HG02798 (cell line): Measurements from ENCODE around the gene RNF144A.
"Not testable (repeated sequence)": the region's sequence is repeated elsewhere in the genome, so short reads cannot be mapped to it uniquely, and the experiment has no call there.

Experiments
- ATAC-seq: cut with Tn5 transposase; IDR thresholded peaks from one replicate; pipeline ENCODE4 v1.9.1; 2021; ENCODE audit warnings: mild to moderate bottlenecking; ENCODE audit not compliant: unreplicated experiment, poor library complexity

RNF144A gene

DNA sequence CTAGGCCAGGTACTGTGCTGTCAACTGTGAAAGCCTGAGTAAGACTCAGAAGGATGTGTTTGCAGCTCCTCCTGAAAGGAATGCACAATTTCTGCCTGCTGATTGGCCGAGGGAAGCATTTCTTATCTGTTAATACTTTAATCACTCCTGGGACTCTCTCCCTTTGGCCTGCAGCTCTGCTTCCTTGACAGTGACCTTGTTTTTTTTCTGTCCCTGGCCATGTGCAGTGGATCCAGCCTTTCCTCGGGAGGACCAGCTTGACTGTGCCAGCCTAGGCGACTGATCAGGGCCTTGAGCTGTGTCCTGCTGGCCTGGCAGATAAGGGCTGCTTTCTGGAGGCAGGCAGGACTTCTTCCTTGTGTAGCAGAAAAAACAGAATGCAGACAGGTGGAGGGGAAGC lies 10.0 kb downstream of the RNF144A start:
- no peak for ATAC-seq

DNA sequence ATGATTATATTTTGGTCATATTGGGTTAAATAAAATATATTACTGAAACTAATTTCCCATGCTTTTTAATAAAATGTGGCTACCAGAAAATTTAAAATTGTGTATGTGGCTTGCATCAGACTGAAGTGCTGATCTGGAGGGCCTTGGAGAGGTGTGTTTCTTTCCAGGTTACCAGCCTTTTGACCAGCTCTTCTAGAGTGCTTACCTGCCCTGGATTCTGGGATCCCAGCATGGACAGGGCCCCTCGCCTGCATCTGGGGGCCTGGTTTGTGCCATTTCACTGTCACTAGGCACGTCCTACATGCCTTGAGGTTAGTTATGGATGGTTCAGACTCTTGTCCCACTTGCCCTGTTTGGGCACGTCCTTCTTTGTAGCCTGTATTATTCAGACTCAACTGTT lies 10.5 kb downstream of the RNF144A start:
- ATAC-seq: no peak

DNA sequence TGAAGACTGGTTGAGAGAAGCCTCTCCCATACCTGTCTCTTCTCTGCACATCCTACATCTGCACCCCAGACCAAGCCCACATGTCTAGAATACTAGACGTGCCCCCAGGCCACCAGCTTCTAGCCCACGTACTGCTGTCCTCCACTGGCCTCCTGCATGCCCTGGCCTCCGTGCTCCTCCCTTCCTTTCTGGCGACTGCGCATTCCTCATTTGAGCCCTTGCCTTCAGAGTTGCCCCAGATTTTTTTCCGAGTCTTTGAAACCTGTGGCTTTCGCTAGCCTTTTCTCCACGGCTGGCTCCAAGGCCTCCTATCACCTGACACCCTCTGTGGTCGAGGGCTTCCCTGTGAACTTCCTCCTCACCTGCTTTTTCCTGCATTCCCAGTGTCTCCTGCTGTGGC lies 11.2 kb downstream of the RNF144A start:
- no peak for ATAC-seq

DNA sequence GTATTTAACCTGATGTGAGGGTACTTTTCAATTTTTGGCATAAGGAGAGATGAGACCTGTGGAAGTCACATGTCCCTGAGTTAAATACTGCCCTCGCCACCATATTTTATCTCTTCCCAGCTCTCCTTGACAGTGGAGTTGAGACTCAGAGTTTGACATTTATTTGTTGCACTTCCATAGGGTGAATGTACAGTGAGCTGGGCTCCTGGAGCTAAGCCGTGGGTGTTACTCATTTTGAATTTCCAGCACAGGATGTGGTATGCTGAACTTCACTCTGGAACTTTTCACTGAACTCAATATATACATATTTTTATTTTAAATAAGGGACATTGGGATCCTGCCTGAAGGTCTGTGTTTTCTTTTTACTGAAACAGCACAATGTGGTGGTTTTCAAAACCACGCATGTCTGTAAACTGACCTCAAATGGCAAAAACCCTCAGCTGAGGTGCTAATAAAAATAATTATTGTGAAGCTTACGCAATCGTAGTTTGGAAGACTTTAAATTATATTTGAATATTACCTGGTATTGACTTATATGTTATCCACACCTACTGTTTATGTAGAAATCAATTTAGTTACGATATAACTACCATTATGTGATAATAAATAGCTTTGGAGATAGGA lies 12.1 kb downstream of the RNF144A start:
- no peak for ATAC-seq

DNA sequence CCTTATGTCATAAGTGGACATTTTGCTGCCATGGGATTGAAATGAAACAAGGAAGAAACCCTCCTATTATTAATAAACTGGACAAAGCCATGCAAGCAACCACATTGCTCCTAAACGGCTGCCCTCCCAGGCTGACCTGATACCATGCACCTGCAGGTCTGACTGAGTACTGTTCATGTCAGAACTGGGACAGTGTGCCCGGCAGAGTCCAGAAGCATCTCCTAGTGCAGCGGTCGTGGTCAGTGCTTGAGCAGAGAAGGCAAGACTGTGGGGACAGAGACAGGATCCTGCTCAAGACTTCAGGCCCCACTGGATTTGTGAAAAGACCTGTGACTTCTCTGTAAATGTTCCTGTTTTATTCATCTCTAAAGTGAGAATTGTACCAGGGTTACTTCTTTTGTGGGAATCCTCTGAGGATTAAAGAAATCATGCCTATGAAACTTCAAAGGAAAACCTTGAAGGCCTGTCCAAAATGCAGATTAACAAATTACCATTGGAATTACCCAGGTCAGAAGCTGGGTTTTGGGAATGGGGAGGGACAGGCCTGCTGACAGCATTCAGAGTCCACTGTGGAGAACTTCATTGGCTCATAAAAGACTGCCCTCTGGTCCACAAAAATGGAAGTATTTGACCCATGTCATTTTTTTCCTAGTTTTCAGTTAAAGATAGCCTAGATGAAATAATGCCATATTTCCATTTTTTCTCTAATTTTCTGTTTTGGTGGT lies 13.9 kb downstream of the RNF144A start:
- ATAC-seq: no peak

DNA sequence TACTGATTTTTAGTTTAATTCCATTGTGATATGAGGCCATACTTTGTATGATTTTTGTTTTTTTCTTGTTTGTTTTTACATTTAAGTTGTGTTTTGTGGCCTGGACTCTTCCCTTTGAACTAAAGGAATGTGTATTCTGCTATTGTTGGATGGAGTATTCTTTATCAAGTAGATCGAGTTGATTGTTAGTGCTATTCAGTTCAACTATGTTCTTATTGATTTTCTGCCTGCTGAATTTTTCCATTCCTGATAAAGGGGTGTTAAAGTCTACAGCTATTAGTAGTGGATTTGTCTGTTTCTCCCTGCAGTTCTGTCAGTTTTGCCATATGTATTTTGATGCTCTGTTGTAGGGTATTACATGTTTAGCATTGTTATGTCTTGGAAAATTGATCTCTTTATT lies 14.5 kb downstream of the RNF144A start:
- no peak for ATAC-seq

DNA sequence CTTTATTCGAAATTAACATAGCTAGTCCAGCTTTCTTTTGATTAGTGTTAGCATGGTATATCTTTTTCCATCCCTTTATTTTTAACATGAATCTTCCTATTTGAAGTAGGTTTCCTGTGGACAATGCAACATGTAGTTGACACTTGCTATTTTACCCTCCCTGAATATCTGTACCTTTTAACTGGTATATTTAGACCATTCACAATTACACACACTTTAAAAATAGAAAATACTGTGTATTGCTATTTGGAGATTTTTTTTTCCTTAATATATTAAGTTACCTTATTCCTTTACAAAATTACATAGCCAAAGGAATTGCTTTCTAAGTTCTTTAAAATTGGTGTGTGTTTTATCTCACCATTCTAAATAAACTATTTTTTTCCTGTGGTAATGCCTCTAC lies 15.0 kb downstream of the RNF144A start:
- no peak for ATAC-seq

DNA sequence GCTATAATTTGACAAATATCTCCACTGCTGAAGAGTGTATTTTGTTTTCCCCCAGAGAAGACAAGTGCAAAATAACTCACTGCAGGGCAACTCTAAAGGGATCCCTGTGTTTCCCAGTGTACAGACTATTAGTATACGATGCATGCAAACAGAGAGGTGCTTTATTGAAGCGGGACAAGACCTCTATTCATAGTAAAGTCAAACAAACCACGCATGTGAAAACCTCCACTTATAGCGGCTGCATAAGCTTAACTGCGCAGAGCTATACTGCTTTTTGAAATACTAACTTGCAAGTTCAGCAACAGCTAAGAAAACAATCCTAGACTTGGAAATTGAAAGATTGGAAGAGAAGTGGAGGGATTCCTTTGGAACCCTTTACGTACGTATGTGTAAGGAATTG lies 15.6 kb downstream of the RNF144A start:
- ATAC-seq: no peak

DNA sequence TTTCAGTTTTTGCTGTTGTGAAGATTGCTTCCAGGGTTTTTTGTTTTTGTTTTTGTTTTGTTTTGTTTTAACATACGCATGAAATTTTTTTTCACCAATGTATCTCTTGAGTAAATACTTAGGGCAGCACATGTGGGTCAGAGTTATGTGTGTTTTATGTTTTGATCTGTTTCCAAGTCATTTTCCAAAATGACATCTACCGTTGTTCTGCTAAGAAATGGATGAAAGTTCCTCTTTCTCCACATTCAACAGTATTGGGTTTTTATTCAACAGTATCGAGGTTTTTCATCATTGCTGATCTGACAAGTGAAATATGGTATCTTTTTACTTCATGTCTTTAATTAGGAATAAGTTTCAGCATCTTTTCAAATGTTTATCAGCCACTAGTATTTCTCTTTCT lies 16.7 kb downstream of the RNF144A start:
- ATAC-seq: no peak

DNA sequence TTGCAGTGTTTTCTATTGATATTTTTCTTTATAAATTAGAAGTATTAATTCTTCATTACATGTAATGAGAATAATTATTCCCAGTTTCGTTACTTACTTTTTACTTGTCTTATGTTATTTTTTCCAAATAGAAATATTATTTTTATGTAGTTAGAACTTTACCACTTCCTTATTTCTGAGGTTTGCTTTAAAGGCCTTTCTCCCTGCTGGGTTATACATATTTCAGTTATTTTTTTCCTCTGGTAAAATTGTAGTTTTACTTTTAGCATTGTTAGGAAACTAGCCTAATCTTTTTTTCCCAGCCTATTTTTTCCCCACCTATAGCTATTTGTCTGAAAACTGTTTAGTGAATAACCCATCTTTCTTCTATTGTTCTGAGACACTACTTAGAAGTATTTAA lies 17.1 kb downstream of the RNF144A start:
- no peak for ATAC-seq

DNA sequence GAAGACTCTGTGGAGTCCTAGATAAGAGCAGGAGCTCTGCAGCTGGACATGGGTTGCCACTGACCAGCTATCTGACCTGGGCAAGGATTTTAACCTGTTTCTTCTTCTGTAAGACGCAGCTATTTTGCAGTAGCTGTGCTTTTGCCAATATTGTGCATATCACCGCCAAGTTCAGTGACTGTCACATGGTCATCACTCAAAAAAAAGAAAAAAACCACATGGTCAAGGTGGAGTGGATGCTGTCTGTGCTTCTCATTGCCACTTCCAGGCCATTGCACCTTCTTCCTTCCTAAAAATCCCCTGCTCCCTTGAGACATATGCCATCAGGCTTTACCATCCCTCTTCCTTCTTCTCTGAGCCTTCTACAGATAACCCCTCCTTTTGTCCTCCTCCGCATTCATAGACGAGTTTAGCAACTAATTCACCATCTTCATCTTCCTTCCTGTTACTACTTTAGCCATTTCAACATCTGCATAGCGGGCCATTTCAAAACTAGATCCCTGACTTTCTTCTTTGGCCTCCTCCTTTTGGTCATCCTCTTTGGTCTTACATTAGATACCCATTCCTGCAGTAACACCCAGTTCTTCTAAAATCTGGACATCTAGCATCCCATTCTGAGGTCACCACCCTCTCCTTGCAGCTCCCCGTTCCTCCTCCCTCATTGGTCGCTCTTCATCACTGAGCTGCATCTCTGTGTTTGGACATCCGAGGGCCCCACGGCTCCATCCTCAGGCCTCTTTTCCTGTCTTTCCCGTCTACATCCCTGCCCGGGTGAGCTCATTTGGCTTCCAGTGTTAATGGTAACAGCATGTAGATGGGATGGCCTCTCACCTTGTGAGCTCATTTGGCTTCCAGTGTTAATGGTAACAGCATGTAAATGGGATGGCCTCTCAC lies 17.8 kb downstream of the RNF144A start:
- ATAC-seq: no peak

DNA sequence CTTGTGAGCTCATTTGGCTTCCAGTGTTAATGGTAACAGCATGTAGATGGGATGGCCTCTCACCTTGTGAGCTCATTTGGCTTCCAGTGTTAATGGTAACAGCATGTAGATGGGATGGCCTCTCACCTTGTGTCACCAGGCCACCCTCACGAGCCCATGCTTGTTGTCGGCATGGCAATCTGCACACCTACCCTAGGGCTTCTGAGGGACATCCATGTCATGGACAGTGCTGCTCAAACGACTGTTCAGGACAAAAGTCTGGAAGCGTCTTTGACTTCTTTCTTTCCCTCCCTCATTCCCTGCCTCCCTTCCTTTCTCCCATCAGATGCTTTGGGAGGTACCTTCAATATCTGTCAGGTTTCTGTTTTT lies 18.4 kb downstream of the RNF144A start:
- not testable (repeated sequence) for ATAC-seq

DNA sequence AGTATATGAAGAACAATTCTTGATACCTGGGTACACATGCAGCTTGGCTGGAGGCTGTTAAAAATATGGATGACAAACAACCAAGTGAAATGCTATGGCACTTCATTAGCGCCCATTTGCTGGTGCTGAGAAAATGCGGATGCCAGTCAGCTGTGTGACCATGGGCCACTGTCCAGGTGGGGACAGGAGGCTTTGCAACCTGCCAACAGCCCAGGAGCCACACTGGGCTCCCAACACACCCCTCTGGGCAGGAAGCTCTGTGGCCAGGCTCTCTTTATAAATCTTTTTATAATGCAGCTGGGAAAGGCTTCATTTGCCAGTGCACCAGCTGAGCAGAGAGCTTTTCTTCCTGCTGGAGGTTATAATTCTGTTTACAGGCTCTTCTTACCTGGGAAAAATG lies 19.9 kb downstream of the RNF144A start:
- no peak for ATAC-seq

DNA sequence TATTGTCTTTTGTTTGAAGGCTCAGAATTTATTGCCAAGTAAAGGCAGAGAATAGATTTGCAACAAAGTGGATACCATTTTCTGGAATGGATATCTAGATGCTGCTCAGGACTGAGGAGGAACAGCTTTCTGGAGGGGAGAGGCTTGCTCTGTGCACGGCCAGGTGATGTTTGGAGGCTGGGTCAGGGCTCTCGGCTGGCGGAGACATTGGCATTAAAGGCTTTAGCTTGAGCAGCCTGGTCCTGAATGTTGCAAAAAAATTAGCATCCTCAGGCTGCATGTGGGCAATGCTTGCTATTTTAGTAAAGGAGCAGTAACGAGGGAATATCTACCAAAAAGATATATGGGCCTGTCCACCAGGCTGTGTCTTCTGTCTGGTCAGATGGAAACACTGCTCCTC lies 20.4 kb downstream of the RNF144A start:
- ATAC-seq: no peak

DNA sequence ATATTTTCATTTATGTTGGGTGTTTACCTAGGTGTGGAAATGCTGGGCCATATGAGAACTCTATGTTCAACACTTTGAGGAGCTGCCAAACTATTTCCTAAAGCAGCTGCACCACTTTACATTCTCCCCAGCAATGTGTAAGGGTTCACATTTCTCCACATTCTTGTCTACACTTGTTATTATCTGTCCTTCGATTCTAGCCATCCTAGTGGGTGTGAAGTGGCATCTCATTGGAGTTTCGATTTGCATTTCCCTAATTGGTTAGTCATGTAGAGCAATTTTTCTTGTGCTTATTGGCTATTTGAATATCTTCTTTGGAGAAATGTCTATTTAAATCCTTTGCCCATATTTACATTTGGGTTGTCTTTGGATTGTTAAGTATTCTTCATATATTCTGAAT lies 21.9 kb downstream of the RNF144A start:
- ATAC-seq: no peak

DNA sequence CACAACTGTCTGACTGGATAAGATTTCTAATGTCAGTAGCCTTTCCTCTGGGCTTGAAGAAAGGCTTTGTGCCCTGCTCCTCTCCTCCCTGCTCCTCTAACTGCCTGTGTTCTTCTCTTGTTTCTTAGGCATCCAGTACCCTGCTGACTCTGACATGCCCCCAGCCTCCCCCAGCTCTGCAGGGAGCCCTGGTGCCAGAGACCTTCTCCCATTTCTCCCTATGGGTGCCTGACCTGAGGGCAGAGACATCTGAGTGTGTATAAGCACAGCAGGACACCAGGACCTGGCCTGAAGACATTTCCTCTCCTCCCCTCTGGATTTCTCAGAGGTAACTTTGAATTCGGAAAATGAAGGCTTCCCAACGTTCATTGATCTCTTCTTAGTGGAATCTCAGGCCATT lies 23.6 kb downstream of the RNF144A start:
- ATAC-seq: no peak

DNA sequence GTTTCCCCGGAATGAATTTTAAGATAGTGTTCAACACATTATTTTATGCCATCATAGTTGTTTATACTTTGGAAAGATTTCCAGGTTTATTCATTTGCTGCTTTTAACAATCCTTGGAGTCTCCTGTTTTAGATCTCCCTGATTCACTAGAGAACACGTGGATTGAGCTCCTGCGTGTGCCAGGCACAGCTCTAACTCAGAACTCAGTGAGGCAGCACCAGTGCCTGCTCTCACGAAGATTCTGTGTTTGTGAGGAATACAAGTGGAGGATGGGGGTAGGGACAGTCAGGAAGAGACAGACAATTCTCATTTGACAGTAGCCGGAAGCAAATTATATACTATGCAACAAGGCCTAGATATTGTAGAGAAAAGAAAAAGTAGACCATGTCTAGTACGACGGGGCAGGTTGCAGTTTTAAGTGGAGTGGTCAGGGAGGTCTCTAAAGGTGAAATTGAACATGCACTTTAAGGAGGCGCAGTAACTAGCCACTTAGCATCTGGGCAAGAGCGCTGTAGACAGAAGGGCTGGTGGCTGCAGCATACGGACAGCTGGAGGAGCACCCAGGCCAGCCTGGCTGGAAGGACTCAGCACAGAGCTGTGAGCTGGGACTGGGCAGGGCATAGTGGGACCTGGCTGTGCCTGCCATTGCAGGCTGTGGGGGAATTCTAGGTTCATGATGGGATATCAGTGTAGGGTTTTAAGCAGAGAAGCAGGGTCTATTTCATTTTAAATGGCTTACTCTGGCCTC lies 24.3 kb downstream of the RNF144A start:
- ATAC-seq: no peak

DNA sequence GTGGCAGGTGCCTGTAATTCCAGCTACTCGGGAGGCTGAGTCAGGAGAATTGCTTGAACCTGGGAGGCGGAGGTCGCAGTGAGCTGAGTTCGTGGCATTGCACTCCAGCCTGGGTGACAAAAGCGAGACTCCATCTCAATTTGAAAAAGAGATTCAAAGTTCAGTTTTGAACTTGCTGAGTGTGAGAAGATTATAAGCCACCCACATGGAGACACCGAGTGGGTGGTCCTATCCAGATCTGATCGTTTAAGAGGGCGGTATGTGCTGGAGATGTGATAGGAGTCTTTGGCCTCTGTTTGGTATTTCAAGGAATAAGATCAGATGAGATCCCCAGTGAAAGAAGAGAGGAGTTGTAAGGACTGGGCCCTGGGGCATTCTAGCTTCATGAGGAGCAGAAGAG lies 25.6 kb downstream of the RNF144A start:
- ATAC-seq: no peak

DNA sequence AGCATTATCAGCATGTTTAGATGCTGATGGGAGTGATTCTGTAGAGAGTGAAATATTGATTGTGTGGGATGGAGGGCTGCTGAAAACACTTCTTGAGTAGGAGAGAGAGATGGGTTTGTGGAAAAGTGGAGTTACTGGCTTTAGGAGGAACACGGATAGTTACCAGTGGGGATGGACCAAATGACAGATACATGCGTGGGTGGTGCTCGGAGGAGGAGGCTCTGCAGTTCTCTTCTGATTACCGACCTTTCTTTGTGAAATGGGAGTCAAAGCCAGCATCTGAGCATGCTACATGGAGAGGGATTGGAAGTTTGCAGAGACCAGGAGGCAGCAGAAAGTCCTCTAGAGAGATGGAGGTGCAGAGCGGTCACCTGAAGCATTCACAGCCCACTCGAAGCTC lies 26.3 kb downstream of the RNF144A start:
- no peak for ATAC-seq

DNA sequence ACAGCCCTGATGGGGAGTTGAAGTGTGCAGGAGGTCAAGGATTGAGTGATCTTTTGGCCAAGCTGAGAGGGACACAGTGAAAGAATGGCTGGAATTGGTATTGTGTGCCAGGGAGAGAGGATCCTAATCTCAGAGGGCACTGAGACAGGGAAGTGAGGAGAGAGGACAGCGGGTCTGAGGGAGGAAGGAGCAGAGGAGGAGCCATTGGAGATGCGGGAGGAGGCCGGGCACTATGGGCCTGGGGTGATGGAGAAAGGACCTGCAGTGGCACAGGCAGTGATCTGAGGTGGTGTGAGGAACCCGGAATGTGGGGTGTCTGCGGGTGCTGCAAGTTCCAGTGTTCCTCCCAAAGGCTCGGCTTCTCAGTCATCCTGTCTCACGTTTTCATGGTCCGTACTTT lies 26.8 kb downstream of the RNF144A start:
- ATAC-seq: no peak

DNA sequence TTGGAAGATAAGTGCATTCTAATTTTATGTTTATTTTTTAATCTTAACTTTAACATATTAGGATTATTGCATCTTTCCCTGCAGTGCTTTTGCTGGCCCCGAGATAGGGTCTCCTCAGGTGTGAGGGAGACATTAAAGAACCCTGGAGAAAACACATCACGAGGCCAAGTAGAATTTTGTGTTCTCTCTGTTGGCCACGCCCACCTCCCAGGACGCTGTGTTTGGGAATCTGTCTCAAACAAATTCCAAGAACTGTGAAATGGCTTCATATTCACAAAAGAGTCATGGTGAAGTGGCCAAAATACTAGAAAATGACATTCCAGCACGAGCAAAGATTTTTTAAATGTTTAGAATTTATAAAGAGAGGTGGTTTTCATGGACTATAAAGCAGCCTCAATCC lies 27.3 kb downstream of the RNF144A start:
- ATAC-seq: no peak
